ENCODE measurements around the gene PCED1A.

GRCh38 chr20:2865101-2865500 lies 24.6 kb upstream of the PCED1A start:
- TF ChIP-seq CTCF (IDR thresholded peaks at IDR 0.05; ENCODE audit: extremely low read depth in 1 of 2, insufficient read depth in 1 of 2, low read depth in 1 of 2, low read length in 2 of 2) (no peak), POLR2A (IDR thresholded peaks at IDR 0.05; ENCODE audit: low read depth, low read length) (no peak), JUN (IDR thresholded peaks at IDR 0.05; ENCODE audit: borderline replicate concordance, insufficient read depth, insufficient read length, low read depth) (no peak), MYC (IDR thresholded peaks at IDR 0.05; ENCODE audit: low read depth, low read length) (no peak), MAX (IDR thresholded peaks at IDR 0.05; ENCODE audit: insufficient read depth, insufficient read length) (no peak), EZH2 (IDR thresholded peaks at IDR 0.05; ENCODE audit: borderline replicate concordance, low read depth, low read length, severe bottlenecking) (no peak), GATA2 (IDR thresholded peaks at IDR 0.05; ENCODE audit: insufficient read depth, insufficient read length, low read depth, low read length) (no peak), POLR2AphosphoS5 (IDR thresholded peaks at IDR 0.05; ENCODE audit: insufficient read depth, low read depth, low read length) (no peak), FOS (IDR thresholded peaks at IDR 0.05; ENCODE audit: borderline replicate concordance, insufficient read depth, low read length) (no peak)

Measured in endothelial cell of umbilical vein (primary cell).